Testis (tissue), 3 donors: ENCODE measurements around the gene GPR132. TPM values are rescaled to one million over a fixed set of nuclear protein-coding genes. Genes with fewer than 3 reads are reported as not detected.
"Not testable (repeated sequence)": the region's sequence is repeated elsewhere in the genome, so short reads cannot be mapped to it uniquely, and the experiment has no call there.

ENCODE experiments used
- DNase-seq: peaks from one replicate; pipeline ENCODE4 v3.0.0-alpha.2; 2019
- H3K27ac ChIP-seq, 2 donors: fragments of 200-600 bp; sonication (generic); one replicate each; pipeline ENCODE4 v1.5.1; 2019
- H3K27me3 ChIP-seq: fragments of 200-600 bp; sonication (generic); one replicate; pipeline ENCODE4 v1.5.1; 2019
- H3K36me3 ChIP-seq: fragments of 200-600 bp; sonication (generic); one replicate; pipeline ENCODE4 v1.5.1; 2017; ENCODE audit warnings: low read depth; ENCODE audit errors: missing control alignments
- H3K4me1 ChIP-seq: fragments of 200-600 bp; sonication (generic); one replicate; pipeline ENCODE4 v1.5.1; 2019
- H3K4me3 ChIP-seq, 2 donors: fragments of 200-600 bp; sonication (generic); one replicate each; pipeline ENCODE4 v1.5.1; 2017 to 2019
- H3K9me3 ChIP-seq: fragments of 200-600 bp; sonication (generic); one replicate; pipeline ENCODE4 v1.5.1; 2017
- CTCF ChIP-seq, 3 experiments: fragments of 450-650 bp in 2 of 3; fragments of 200-600 bp in 1 of 3; sonication (generic) in 1 of 3; IDR thresholded peaks; one replicate each; pipeline ENCODE4 v1.5.1; 2016 to 2019; ENCODE audit warnings: antibody characterized with exemption in 3 of 3, mild to moderate bottlenecking in 2 of 3, moderate library complexity in 1 of 3
- POLR2A ChIP-seq: fragments of 450-650 bp; IDR thresholded peaks from one replicate; pipeline ENCODE4 v1.6.1; 2017; ENCODE audit warnings: antibody characterized with exemption, mild to moderate bottlenecking, moderate library complexity
- WGBS, 2 donors: methylation state at CpG; one replicate each; pipeline ENCODE4 v1.1.5; 2018; 5-methylcytosine and 5-hydroxymethylcytosine counted together
- intact Hi-C: fragments of 100-400 bp; cut with DNase I; formaldehyde crosslinking; loops from one replicate; pipeline ENCODE4 v1.15.1; 2023; ENCODE audit warnings: low total_unique reads
- polyA plus RNA-seq: library from polyadenylated mRNA; stranded (reverse); fragments of 350-450 nt; fragmentation: Illumina TruSeq; extraction: RNeasy Lipid Tissue Mini Kit (QIAGEN cat#74804); gene quantifications from one replicate; pipeline ENCODE4 v1.2.3, GENCODE V29; 2014; ENCODE audit warnings: low read depth, low replicate concordance; ENCODE audit not compliant: insufficient read depth
- total RNA-seq, 2 donors: library from RNA; depleted of rRNA; stranded (reverse); fragments of >200 nt; gene quantifications; one replicate each; pipeline ENCODE4 v1.2.3, GENCODE V29; 2016

GPR132 gene
- total and polyA plus RNA-seq, 3 donors from 2014 or later = 1.2 to 2.5 (median 2.0) TPM

GRCh38 chr14:105043641-105044040, 21.6 kb downstream of the GPR132 start:
- Histone ChIP-seq H3K36me3 (no peaks in the 10 kb centered on the region), H3K4me1 (no peaks in the 10 kb centered on the region), H3K27ac (no peak overlapping the region), H3K9me3 (no peaks in the 10 kb centered on the region), H3K27me3 (no peaks in the 10 kb centered on the region), H3K4me3 (no peak overlapping the region)
- no peak for DNase-seq
- intact Hi-C loops = loop anchor here (10.0 kb wide), 2 partner anchors 149 to 279 kb away; no protein-coding TSS in a partner anchor
- TF ChIP-seq CTCF (IDR thresholded peaks at IDR 0.05) (no peak), POLR2A (no peak)
- WGBS, 2 donors = 73 to 77% methylated on average over 7 of the region's 7 CpGs

- 89 to 91% methylated on average over 17 of the region's 17 CpGs for WGBS, 2 donors
- H3K27me3 ChIP-seq = no peaks in the 10 kb centered on the region
- TF ChIP-seq CTCF (IDR thresholded peaks at IDR 0.05) (no peak), POLR2A (no peak)
- intact Hi-C loops = loop anchor here (10.0 kb wide), 2 partner anchors 148 to 278 kb away; no protein-coding TSS in a partner anchor
- H3K4me3 ChIP-seq = no peak overlapping the region
- DNase-seq = no peak
- no peaks in the 10 kb centered on the region for H3K36me3 ChIP-seq
- H3K27ac ChIP-seq = no peak overlapping the region
- no peaks in the 10 kb centered on the region for H3K9me3 ChIP-seq
- H3K4me1 ChIP-seq = no peaks in the 10 kb centered on the region
These were observed 22.4 kb downstream of the GPR132 start for GRCh38 chr14:105042813-105043212.

- no peak overlapping the region for H3K4me3 ChIP-seq
- H3K9me3 ChIP-seq = no peaks in the 10 kb centered on the region
- intact Hi-C loops = loop anchor here (10.0 kb wide), 2 partner anchors 147 to 277 kb away; no protein-coding TSS in a partner anchor
- no peak for DNase-seq
- no peaks in the 10 kb centered on the region for H3K36me3 ChIP-seq
- H3K27ac ChIP-seq = no peak overlapping the region
- 84 to 85% methylated on average over 26 to 28 of the region's 28 CpGs for WGBS, 2 donors
- no peaks in the 10 kb centered on the region for H3K27me3 ChIP-seq
- no peak for TF ChIP-seq POLR2A
- TF ChIP-seq CTCF (IDR thresholded peaks at IDR 0.05) = no peak
- no peaks in the 10 kb centered on the region for H3K4me1 ChIP-seq
These were observed 23.1 kb downstream of the GPR132 start for GRCh38 chr14:105041841-105042765.

- TF ChIP-seq CTCF (IDR thresholded peaks at IDR 0.05) (no peak), POLR2A (no peak)
- H3K4me3 ChIP-seq = no peak overlapping the region
- H3K27ac ChIP-seq = no peak overlapping the region
- 76 to 82% methylated on average over 14 of the region's 14 CpGs for WGBS, 2 donors
- intact Hi-C loops = loop anchor here (10.0 kb wide), 2 partner anchors 145 to 275 kb away; no protein-coding TSS in a partner anchor
- no peaks in the 10 kb centered on the region for H3K36me3 ChIP-seq
- H3K9me3 ChIP-seq = no peaks in the 10 kb centered on the region
- no peaks in the 10 kb centered on the region for H3K27me3 ChIP-seq
- no peak for DNase-seq
- no peaks in the 10 kb centered on the region for H3K4me1 ChIP-seq
These were observed 25.6 kb downstream of the GPR132 start for GRCh38 chr14:105039458-105040205.

- 90 to 93% methylated on average over 2 of the region's 2 CpGs for WGBS, 2 donors
- H3K4me3 ChIP-seq, H3K27me3 ChIP-seq, H3K4me1 ChIP-seq, H3K27ac ChIP-seq, intact Hi-C loops, DNase-seq, H3K9me3 ChIP-seq, H3K36me3 ChIP-seq: not testable (repeated sequence)
These were observed 29.6 kb downstream of the GPR132 start for GRCh38 chr14:105035616-105036015.
